HepG2 (cell line): Measurements from ENCODE around the gene ZNF175. TPM values are rescaled to one million over a fixed set of nuclear protein-coding genes. Genes with fewer than 3 reads are reported as not detected.

Experiments used
- ATF7 ChIP-seq, 2 experiments: fragments of 450-650 bp in 1 of 2; sonication (generic) in 1 of 2; formaldehyde crosslinking in 1 of 2; IDR thresholded peaks; 2 replicates each; pipeline versions ENCODE4 v1.4.0 to v1.6.1; 2016 to 2020; ENCODE audit warnings: antibody characterized with exemption in 1 of 2, mild to moderate bottlenecking in 1 of 2, missing genetic modification reagents in 1 of 2
- EEA1 ChIP-seq: sonication (generic); formaldehyde crosslinking; IDR thresholded peaks from 2 replicates; pipeline ENCODE4 v1.5.1; 2020; ENCODE audit warnings: mild to moderate bottlenecking, missing genetic modification reagents, borderline replicate concordance
- GMEB1 ChIP-seq: sonication (generic); formaldehyde crosslinking; IDR thresholded peaks from 2 replicates; pipeline ENCODE4 v1.5.1; 2020; ENCODE audit warnings: missing genetic modification reagents, mild to moderate bottlenecking, borderline replicate concordance
- MLX ChIP-seq: IDR thresholded peaks from 2 replicates; pipeline ENCODE4 v1.6.1; 2016
- NR2F1 ChIP-seq, 2 experiments: fragments of 450-650 bp in 1 of 2; formaldehyde crosslinking in 1 of 2; IDR thresholded peaks; 2 replicates each; pipeline versions ENCODE4 v1.5.0 to v1.6.1; 2016 to 2020; ENCODE audit warnings: mild to moderate bottlenecking in 1 of 2, missing compliant biosample characterization in 1 of 2, missing genetic modification reagents in 1 of 2, moderate library complexity in 1 of 2
- RFX5 ChIP-seq: IDR thresholded peaks from 2 replicates; pipeline ENCODE4 v1.6.1; 2011; ENCODE audit warnings: low read depth, low read length, improper control_type of control experiment
- RXRA ChIP-seq: sonication (generic); formaldehyde crosslinking; IDR thresholded peaks from 2 replicates; pipeline ENCODE4 v1.5.1; 2020; ENCODE audit warnings: missing genetic modification reagents
- SIN3B ChIP-seq: fragments of 150-350 bp; IDR thresholded peaks from 2 replicates; pipeline ENCODE4 v1.6.1; 2014; ENCODE audit warnings: low read length
- ZBTB25 ChIP-seq: IDR thresholded peaks from 2 replicates; pipeline ENCODE4 v1.6.1; 2018; ENCODE audit warnings: missing genetic modification reagents
- ZBTB40 ChIP-seq, 2 experiments: fragments of 450-650 bp in 1 of 2; sonication (generic) in 1 of 2; formaldehyde crosslinking in 1 of 2; IDR thresholded peaks; 2 replicates each; pipeline versions ENCODE4 v1.6.1 to v1.8.0; 2016 to 2022; ENCODE audit warnings: antibody characterized with exemption in 1 of 2, mild to moderate bottlenecking in 1 of 2, missing genetic modification reagents in 1 of 2
- ZNF235 ChIP-seq: sonication (generic); formaldehyde crosslinking; IDR thresholded peaks from 2 replicates; pipeline ENCODE4 v1.8.1; 2023; ENCODE audit warnings: mild to moderate bottlenecking, missing genetic modification reagents, borderline replicate concordance
- ZNF350 ChIP-seq: sonication (generic); formaldehyde crosslinking; IDR thresholded peaks from 2 replicates; pipeline ENCODE4 v1.4.0; 2020; ENCODE audit warnings: mild to moderate bottlenecking, low read depth, missing genetic modification reagents, borderline replicate concordance
- ZNF746 ChIP-seq: sonication (generic); formaldehyde crosslinking; IDR thresholded peaks from 2 replicates; pipeline ENCODE4 v1.8.0; 2022; ENCODE audit warnings: mild to moderate bottlenecking, missing genetic modification reagents
- ZSCAN20 ChIP-seq: sonication (generic); formaldehyde crosslinking; IDR thresholded peaks from 2 replicates; pipeline ENCODE4 v1.4.0; 2020; ENCODE audit warnings: missing genetic modification reagents, mild to moderate bottlenecking, borderline replicate concordance
- ZZZ3 ChIP-seq: sonication (generic); formaldehyde crosslinking; IDR thresholded peaks from 2 replicates; pipeline ENCODE4 v1.4.0; 2020; ENCODE audit warnings: missing genetic modification reagents, mild to moderate bottlenecking, borderline replicate concordance
- polyA plus RNA-seq, 8 experiments: library from polyadenylated mRNA; depleted of rRNA in 3 of 8; stranded (reverse) in 7 of 8; unstranded in 1 of 8; fragments of >200 nt; fragmentation: Illumina TruSeq in 4 of 8; extraction: Trizol in 4 of 8; gene quantifications; 2 replicates each; pipeline versions ENCODE4 v1.2.1 to v1.2.3, GENCODE V29; 2011 to 2016; ENCODE audit warnings: low read depth in 4 of 8, missing spikeins in 1 of 8, mixed read lengths in 1 of 8; ENCODE audit not compliant: insufficient read depth in 1 of 8
- total RNA-seq, 5 experiments: library from RNA; depleted of rRNA; stranded (reverse); fragments of >200 nt; fragmentation: Illumina TruSeq; extraction: Trizol; gene quantifications; 2 replicates each; pipeline ENCODE4 v1.2.3, GENCODE V29; 2016; ENCODE audit warnings: low read depth in 1 of 5

The ZNF175 gene
- total and polyA plus RNA-seq, 2 of the 13 experiments (the other 11 are each of a cell fraction or from before 2014, with no cell fraction given), result 1.2 to 1.5 TPM

GRCh38 chr19:51552996-51553725 lies 17.9 kb upstream of the ZNF175 start (continued):
- no peak for TF ChIP-seq ZBTB40 (IDR thresholded peaks at IDR 0.05)
- TF ChIP-seq ZBTB40 (CRISPR knock-in tag; IDR thresholded peaks at IDR 0.05), result peak; percentile 65; the same call in 1 of the 2 replicates
- TF ChIP-seq MLX (CRISPR knock-in tag), result peak; percentile 42; the same call in 1 of the 2 replicates
- no peak for TF ChIP-seq GMEB1 (CRISPR knock-in tag)
- TF ChIP-seq ZBTB25 (CRISPR knock-in tag), result peak; percentile 70; the same call in 1 of the 2 replicates
- no peak for TF ChIP-seq SIN3B
- 0 out of 2 replicates have a peak, but pooled peaks have one; percentile 56 for TF ChIP-seq ZSCAN20 (CRISPR knock-in tag)
- TF ChIP-seq RXRA (CRISPR knock-in tag), result no peak
- TF ChIP-seq ATF7 (IDR thresholded peaks at IDR 0.05), result no peak
- TF ChIP-seq ATF7 (CRISPR knock-in tag; IDR thresholded peaks at IDR 0.05), result no peak
- no peak for TF ChIP-seq ZNF350
- TF ChIP-seq ZNF746 (CRISPR knock-in tag), result peak; percentile 39; the same call in 1 of the 2 replicates
- no peak for TF ChIP-seq ZNF235 (CRISPR knock-in tag)
- TF ChIP-seq NR2F1 (CRISPR knock-in tag; IDR thresholded peaks at IDR 0.05), result no peak
- no peak for TF ChIP-seq ZZZ3 (CRISPR knock-in tag)
- TF ChIP-seq EEA1 (CRISPR knock-in tag), result no peak
- no peak for TF ChIP-seq RFX5
